H9 (cell line): ENCODE results near the gene LHCGR. TPM values are rescaled to one million over a fixed set of nuclear protein-coding genes. Genes with fewer than 3 reads are reported as not detected.

Experiments used
- DNase-seq: peaks from one replicate; pipeline ENCODE4 v3.0.0-alpha.2; 2017
- H2AFZ ChIP-seq: one replicate; pipeline ENCODE4 v1.6.1; 2013; ENCODE audit warnings: mild to moderate bottlenecking, low read length, control low read depth, moderate library complexity
- H2AK5ac ChIP-seq: 2 replicates; pipeline ENCODE4 v1.6.1; 2013; ENCODE audit warnings: low read length, control low read depth, mixed read lengths; ENCODE audit not compliant: insufficient read length
- H2BK120ac ChIP-seq: one replicate; pipeline ENCODE4 v1.6.1; 2013; ENCODE audit warnings: low read depth, mild to moderate bottlenecking, low read length, control low read depth, inconsistent platforms; ENCODE audit not compliant: poor library complexity, severe bottlenecking
- H2BK12ac ChIP-seq: 2 replicates; pipeline ENCODE4 v1.6.1; 2013; ENCODE audit warnings: low read length, control low read depth, mixed read lengths, low read depth; ENCODE audit not compliant: insufficient read length
- H2BK15ac ChIP-seq: 2 replicates; pipeline ENCODE4 v1.6.1; 2013; ENCODE audit warnings: low read depth, low read length, control low read depth
- H2BK20ac ChIP-seq: one replicate; pipeline ENCODE4 v1.6.1; 2013; ENCODE audit warnings: low read depth, mild to moderate bottlenecking, low read length, control low read depth, inconsistent platforms; ENCODE audit not compliant: poor library complexity, severe bottlenecking
- H2BK5ac ChIP-seq: 2 replicates; pipeline ENCODE4 v1.6.1; 2013; ENCODE audit warnings: low read length, control low read depth, mixed read lengths; ENCODE audit not compliant: insufficient read length
- H3K14ac ChIP-seq: 2 replicates; pipeline ENCODE4 v1.6.1; 2013; ENCODE audit warnings: low read length, control low read depth; ENCODE audit not compliant: insufficient read depth
- H3K18ac ChIP-seq: 2 replicates; pipeline ENCODE4 v1.6.1; 2013; ENCODE audit warnings: low read depth, mild to moderate bottlenecking, mixed read lengths, low read length, control low read depth; ENCODE audit not compliant: insufficient read length
- H3K23ac ChIP-seq: 2 replicates; pipeline ENCODE4 v1.6.1; 2013; ENCODE audit warnings: low read length, control low read depth, mixed read lengths, low read depth; ENCODE audit not compliant: insufficient read length
- H3K23me2 ChIP-seq: 2 replicates; pipeline ENCODE4 v1.6.1; 2013; ENCODE audit warnings: low read depth, mild to moderate bottlenecking, mixed read lengths, low read length, control low read depth; ENCODE audit not compliant: insufficient read length, poor library complexity, severe bottlenecking
- H3K27ac ChIP-seq: 2 replicates; pipeline ENCODE4 v1.5.1; 2013; ENCODE audit warnings: low read length, control low read depth, mixed read lengths, low read depth; ENCODE audit not compliant: insufficient read length
- H3K27me3 ChIP-seq: 2 replicates; pipeline ENCODE4 v1.6.1; 2013; ENCODE audit warnings: low read length, control low read depth, inconsistent platforms; ENCODE audit not compliant: insufficient read depth
- H3K4ac ChIP-seq: 2 replicates; pipeline ENCODE4 v1.6.1; 2013; ENCODE audit warnings: low read depth, mild to moderate bottlenecking, control low read depth, inconsistent platforms, low read length, moderate library complexity
- H3K4me1 ChIP-seq: 2 replicates; pipeline ENCODE4 v1.6.1; 2013; ENCODE audit warnings: low read length, control low read depth, inconsistent platforms; ENCODE audit not compliant: insufficient read depth
- H3K4me2 ChIP-seq: 2 replicates; pipeline ENCODE4 v1.6.1; 2013; ENCODE audit warnings: low read length, control low read depth, mixed read lengths; ENCODE audit not compliant: insufficient read length, insufficient read depth
- H3K56ac ChIP-seq: 2 replicates; pipeline ENCODE4 v1.6.1; 2013; ENCODE audit warnings: low read depth, mild to moderate bottlenecking, mixed read lengths, low read length, control low read depth; ENCODE audit not compliant: insufficient read length
- H3K79me1 ChIP-seq: 2 replicates; pipeline ENCODE4 v1.6.1; 2013; ENCODE audit warnings: low read depth, mild to moderate bottlenecking, moderate library complexity, low read length, control low read depth, inconsistent platforms; ENCODE audit not compliant: insufficient read depth, poor library complexity, severe bottlenecking
- H3K79me2 ChIP-seq: 2 replicates; pipeline ENCODE4 v1.6.1; 2013; ENCODE audit warnings: low read length, control low read depth, inconsistent platforms; ENCODE audit not compliant: insufficient read depth
- H3K9ac ChIP-seq: 2 replicates; pipeline ENCODE4 v1.6.1; 2013; ENCODE audit warnings: low read length, control low read depth, mixed read lengths; ENCODE audit not compliant: insufficient read length; ENCODE audit errors: extremely low read depth
- H3K9me3 ChIP-seq: one replicate; pipeline ENCODE4 v1.6.1; 2013; ENCODE audit warnings: low read depth, low read length, inconsistent platforms; ENCODE audit not compliant: control insufficient read depth
- H3T11ph ChIP-seq: one replicate; pipeline ENCODE4 v1.6.1; 2013; ENCODE audit warnings: mild to moderate bottlenecking, low read length, control low read depth, inconsistent platforms
- H4K20me1 ChIP-seq: one replicate; pipeline ENCODE4 v1.6.1; 2013; ENCODE audit not compliant: control insufficient read depth, insufficient read length, insufficient read depth
- H4K5ac ChIP-seq: 2 replicates; pipeline ENCODE4 v1.6.1; 2013; ENCODE audit warnings: low read depth, mild to moderate bottlenecking, mixed read lengths, low read length, control low read depth; ENCODE audit not compliant: insufficient read length
- H4K8ac ChIP-seq: replicated peaks from 2 replicates; pipeline ENCODE4 v1.6.1; 2013; ENCODE audit warnings: low read length, control low read depth, mixed read lengths, low read depth; ENCODE audit not compliant: insufficient read length
- H4K91ac ChIP-seq: 2 replicates; pipeline ENCODE4 v1.6.1; 2013; ENCODE audit warnings: low read depth, mild to moderate bottlenecking, moderate library complexity, mixed read lengths, low read length, control low read depth; ENCODE audit not compliant: insufficient read length
- H3K27ac Mint-ChIP-seq, 3 experiments: 2 replicates in 2 of 3; 3 replicates in 1 of 3; pipeline ENCODE4 v1.8.0; 2020 to 2021; ENCODE audit warnings: mixed read lengths in 3 of 3, mild to moderate bottlenecking in 1 of 3, moderate library complexity in 1 of 3
- H3K27me3 Mint-ChIP-seq: 2 replicates; pipeline ENCODE4 v1.8.0; 2021; ENCODE audit warnings: low read depth, mild to moderate bottlenecking, moderate library complexity, mixed read lengths
- H3K36me3 Mint-ChIP-seq, 3 experiments: 2 replicates in 2 of 3; 3 replicates in 1 of 3; pipeline ENCODE4 v1.8.0; 2020 to 2021; ENCODE audit warnings: low read depth in 3 of 3, mixed read lengths in 3 of 3; ENCODE audit not compliant: insufficient read depth in 1 of 3
- H3K4me1 Mint-ChIP-seq, 2 experiments: 2 replicates each; pipeline ENCODE4 v1.8.0; 2020; ENCODE audit warnings: mixed read lengths in 2 of 2
- H3K4me3 Mint-ChIP-seq, 2 experiments: 2 replicates in 1 of 2; 3 replicates in 1 of 2; pipeline ENCODE4 v1.8.0; 2020 to 2021; ENCODE audit warnings: mild to moderate bottlenecking in 2 of 2, mixed read lengths in 2 of 2, moderate library complexity in 1 of 2
- H3K9me3 Mint-ChIP-seq, 2 experiments: 2 replicates in 1 of 2; 3 replicates in 1 of 2; pipeline ENCODE4 v1.8.0; 2020; ENCODE audit warnings: mild to moderate bottlenecking in 2 of 2, mixed read lengths in 2 of 2, moderate library complexity in 1 of 2
- WGBS: extraction: QIAGEN DNeasy Blood & Tissue Kit; methylation state at CpG from one replicate; pipeline ENCODE4 v1.1.7; 2013; ENCODE audit warnings: missing lambda C conversion rate, low lambda C conversion rate, mixed read lengths; ENCODE audit not compliant: insufficient read length; ENCODE audit errors: extremely low coverage; 5-methylcytosine and 5-hydroxymethylcytosine counted together
- total RNA-seq: library from RNA; stranded (reverse); gene quantifications from 2 replicates; pipeline ENCODE4 v1.2.1, GENCODE V29; 2021
- TF ChIP-seq, protein P1 (sequence below): fragments of 200-600 bp; sonication (generic); conservative IDR thresholded peaks from 3 replicates; pipeline ENCODE4 v1.8.0; 2021; ENCODE audit warnings: antibody characterized with exemption, mild to moderate bottlenecking

The LHCGR gene
- total RNA-seq, 1 experiment from 2014 or later = 0.44 TPM

DNA sequence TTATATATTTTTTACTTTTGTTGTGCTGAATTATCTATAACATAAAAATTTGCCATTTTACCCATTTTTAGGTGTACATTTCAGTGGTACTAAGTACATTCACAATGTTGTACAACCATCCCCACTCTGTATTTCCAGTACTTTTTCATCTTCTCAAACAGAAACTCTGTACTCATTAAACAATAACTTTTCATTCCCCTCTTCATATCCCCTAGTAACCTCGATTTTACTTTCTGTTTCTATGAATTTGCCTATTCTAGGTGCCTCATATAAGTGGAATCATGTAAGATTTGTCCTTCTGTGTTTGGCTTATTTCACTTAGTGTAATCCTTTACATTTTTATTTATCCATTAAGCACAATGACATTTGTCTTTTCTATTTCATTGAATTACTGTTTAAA lies 86.5 kb downstream of the LHCGR start:
- DNase-seq = no peak
- H3K4me3 Mint-ChIP-seq = no peak overlapping the region
- H3K23me2 ChIP-seq = no peaks in the 10 kb centered on the region
- TF ChIP-seq, protein P1, sequence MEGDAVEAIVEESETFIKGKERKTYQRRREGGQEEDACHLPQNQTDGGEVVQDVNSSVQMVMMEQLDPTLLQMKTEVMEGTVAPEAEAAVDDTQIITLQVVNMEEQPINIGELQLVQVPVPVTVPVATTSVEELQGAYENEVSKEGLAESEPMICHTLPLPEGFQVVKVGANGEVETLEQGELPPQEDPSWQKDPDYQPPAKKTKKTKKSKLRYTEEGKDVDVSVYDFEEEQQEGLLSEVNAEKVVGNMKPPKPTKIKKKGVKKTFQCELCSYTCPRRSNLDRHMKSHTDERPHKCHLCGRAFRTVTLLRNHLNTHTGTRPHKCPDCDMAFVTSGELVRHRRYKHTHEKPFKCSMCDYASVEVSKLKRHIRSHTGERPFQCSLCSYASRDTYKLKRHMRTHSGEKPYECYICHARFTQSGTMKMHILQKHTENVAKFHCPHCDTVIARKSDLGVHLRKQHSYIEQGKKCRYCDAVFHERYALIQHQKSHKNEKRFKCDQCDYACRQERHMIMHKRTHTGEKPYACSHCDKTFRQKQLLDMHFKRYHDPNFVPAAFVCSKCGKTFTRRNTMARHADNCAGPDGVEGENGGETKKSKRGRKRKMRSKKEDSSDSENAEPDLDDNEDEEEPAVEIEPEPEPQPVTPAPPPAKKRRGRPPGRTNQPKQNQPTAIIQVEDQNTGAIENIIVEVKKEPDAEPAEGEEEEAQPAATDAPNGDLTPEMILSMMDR = no peak
- no peaks in the 10 kb centered on the region for H3K79me1 ChIP-seq
- H4K5ac ChIP-seq = no peak overlapping the region
- H3K9ac ChIP-seq = no peak overlapping the region
- H3K27ac ChIP-seq = no peak overlapping the region
- H3K4me2 ChIP-seq = no peak overlapping the region
- WGBS = 100% methylated on average over 1 of the region's 1 CpG
- no peaks in the 10 kb centered on the region for H3K27me3 Mint-ChIP-seq
- no peak overlapping the region for H2BK12ac ChIP-seq
- H4K8ac ChIP-seq = no peak overlapping the region
- no peaks in the 10 kb centered on the region; a peak in 1 of 7 replicates for H3K36me3 Mint-ChIP-seq
- H3K9me3 Mint-ChIP-seq = peaks cover 4 to 8% of the 10 kb centered on the region in 2 experiments; a peak in 4 of 5 replicates
- H3K4me1 ChIP-seq = no peaks in the 10 kb centered on the region
- no peak overlapping the region for H2AK5ac ChIP-seq
- no peak overlapping the region for H2BK5ac ChIP-seq
- no peak overlapping the region for H3K27ac Mint-ChIP-seq
- no peak overlapping the region for H2BK120ac ChIP-seq
- H3K56ac ChIP-seq = no peak overlapping the region
- no peaks in the 10 kb centered on the region for H4K20me1 ChIP-seq
- H3K27me3 ChIP-seq = no peaks in the 10 kb centered on the region
- H3K14ac ChIP-seq = no peak overlapping the region
- H2BK20ac ChIP-seq = no peak overlapping the region
- H2BK15ac ChIP-seq = no peak overlapping the region
- no peak overlapping the region for H2AFZ ChIP-seq
- no peaks in the 10 kb centered on the region for H3K4me1 Mint-ChIP-seq
- H4K91ac ChIP-seq = no peak overlapping the region
- no peak overlapping the region for H3T11ph ChIP-seq
- H3K9me3 ChIP-seq = no peaks in the 10 kb centered on the region
- H3K4ac ChIP-seq = no peak overlapping the region
- H3K18ac ChIP-seq = no peak overlapping the region
- H3K23ac ChIP-seq = no peak overlapping the region
- no peaks in the 10 kb centered on the region for H3K79me2 ChIP-seq
